HG03066 (cell line): ENCODE results near the gene TBK1.
"Not testable (repeated sequence)": the region's sequence is repeated elsewhere in the genome, so short reads cannot be mapped to it uniquely, and the experiment has no call there.

Experiments
- ATAC-seq: cut with Tn5 transposase; IDR thresholded peaks from one replicate; pipeline ENCODE4 v1.9.1; 2021; ENCODE audit warnings: low read depth; ENCODE audit not compliant: unreplicated experiment

Gene TBK1

DNA sequence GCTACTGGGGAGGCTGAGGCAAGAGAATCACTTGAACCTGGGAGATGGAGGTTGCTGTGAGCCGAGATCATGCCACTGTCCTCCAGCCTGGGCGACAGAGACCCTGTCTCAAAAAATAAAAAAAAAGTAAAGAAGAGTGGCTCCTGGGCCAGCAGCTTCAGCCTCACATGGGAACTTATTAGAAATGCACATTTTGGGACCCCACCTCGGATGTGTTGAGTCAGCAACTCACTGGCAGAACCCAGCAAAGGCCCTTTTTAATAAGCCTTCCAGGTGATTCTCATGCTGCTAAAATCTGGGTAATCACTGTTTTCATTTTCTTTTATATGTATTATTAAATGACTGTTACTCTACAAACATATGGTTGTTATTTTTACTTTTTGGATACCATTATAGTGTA, 41.6 kb downstream of the TBK1 start:
- no peak for ATAC-seq

DNA sequence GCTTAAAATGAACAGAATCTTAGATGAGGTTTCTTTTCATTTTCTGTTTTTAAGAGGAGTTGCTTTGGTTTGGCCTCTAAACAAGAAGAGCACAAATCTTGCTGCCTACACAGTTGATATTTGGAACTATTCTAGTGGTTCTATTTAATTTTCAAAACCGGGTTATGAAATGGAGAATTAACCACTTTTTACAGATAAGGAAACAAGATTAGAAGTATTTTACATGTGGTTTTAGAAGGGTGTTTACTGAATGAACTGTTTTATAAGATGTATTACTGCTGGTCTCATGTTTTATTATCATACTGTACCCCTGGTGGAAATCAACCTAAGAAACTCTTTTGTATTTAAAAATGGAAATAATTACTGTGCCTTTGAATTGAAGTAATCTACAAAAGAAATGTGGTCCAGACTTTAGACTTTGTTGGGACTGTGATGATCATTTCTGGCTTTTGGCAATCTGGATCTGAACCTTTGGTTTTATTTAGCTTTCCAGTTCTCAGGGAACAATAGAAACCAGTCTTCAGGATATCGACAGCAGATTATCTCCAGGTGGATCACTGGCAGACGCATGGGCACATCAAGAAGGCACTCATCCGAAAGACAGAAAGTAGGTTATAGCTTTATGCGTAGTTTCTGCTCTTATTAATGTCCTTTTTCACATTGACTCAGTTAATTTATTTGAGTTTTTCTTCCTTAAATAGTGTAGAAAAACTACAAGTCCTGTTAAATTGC, 43.2 kb downstream of the TBK1 start:
- no peak for ATAC-seq

DNA sequence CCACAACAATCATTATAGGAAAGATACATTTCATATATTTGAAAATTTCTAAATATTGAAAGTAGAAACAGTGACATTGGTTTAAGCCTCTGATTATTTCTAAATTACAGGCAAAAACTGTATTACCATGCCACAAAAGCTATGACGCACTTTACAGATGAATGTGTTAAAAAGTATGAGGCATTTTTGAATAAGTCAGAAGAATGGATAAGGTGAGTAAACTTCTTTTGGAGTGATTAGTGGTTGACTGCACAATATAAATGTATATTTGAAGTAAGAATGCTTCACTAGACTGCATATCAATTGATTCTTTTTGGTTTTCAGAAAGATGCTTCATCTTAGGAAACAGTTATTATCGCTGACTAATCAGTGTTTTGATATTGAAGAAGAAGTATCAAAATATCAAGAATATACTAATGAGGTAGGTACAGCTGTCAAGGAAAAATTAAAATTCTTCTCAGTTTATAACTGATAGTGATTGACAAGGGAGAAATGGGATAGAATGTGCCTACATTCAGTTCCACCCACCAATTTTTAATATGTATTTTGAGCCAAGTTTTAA, 45.0 kb downstream of the TBK1 start:
- no peak for ATAC-seq

DNA sequence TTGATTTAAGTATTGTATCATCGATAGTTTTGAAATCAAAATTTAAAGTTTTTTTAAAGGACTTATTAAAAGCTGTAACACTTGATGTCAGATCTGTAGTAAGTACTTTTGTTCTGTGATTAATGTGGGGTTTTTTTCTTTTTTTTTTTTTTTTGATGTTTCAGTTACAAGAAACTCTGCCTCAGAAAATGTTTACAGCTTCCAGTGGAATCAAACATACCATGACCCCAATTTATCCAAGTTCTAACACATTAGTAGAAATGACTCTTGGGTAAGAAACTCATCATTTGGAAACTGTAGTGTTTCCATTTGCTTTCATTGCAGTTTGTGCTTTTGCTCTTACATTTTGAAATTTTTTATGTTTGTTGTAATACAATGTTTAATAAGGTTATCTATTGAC, 45.6 kb downstream of the TBK1 start:
- ATAC-seq, result no peak

DNA sequence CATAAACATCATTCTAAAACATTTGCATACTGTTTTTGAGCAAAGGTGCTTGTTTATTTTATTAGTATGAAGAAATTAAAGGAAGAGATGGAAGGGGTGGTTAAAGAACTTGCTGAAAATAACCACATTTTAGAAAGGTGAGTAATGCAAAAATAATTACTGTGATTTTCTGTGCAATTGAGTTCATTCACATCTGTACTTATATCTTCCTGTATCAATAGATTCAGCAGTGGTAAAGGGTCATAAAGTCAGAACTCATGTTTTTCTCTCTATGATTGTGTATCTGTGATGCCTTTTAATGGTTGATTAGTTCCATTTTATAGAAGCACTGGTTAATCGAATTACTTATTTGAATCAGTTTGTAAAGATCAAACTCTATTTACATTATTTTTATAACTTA, 46.0 kb downstream of the TBK1 start:
- ATAC-seq, result no peak

DNA sequence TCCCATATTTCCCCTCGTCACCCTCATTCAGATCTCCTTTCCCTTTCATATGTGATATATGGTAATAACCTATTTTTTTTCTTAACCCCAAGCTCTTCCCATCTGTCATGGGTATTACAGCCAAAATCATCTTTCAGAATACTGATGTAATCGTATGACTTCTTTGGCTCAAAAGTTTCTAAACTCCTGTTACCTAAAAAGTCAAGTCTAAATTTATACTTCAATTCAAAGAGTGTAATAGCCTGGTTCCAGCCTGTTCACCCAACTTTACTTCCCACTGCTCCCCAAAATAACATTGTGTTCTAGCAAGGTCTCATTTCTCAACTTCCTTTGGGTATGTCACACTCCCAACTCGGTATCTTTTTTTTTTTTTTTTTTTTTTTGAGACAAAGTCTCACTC, 48.5 kb downstream of the TBK1 start:
- no peak for ATAC-seq

DNA sequence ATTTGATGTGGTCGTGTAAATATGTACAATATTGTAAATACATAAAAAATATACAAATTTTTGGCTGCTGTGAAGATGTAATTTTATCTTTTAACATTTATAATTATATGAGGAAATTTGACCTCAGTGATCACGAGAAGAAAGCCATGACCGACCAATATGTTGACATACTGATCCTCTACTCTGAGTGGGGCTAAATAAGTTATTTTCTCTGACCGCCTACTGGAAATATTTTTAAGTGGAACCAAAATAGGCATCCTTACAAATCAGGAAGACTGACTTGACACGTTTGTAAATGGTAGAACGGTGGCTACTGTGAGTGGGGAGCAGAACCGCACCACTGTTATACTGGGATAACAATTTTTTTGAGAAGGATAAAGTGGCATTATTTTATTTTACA, 49.6 kb downstream of the TBK1 start:
- no peak for ATAC-seq

DNA sequence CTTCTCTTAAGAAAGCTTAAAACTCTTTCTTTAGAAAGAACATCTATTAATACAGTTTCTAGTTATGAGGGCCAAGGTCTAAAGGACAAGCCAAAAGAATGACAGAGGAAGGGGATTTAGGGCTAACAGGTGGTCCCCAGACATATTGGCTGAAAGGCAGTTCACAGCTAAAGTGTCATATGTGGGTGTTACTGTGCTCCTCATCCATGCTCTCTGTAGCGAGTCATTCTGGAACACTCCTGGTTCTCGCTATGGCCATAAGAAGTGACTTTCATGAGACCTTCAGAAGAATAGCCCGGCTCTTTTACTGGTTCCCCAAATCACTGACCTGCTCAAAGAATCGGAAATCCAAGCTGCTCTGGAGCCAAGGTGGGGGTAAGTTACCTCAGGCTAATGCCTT, 55.0 kb downstream of the TBK1 start:
- no peak for ATAC-seq

DNA sequence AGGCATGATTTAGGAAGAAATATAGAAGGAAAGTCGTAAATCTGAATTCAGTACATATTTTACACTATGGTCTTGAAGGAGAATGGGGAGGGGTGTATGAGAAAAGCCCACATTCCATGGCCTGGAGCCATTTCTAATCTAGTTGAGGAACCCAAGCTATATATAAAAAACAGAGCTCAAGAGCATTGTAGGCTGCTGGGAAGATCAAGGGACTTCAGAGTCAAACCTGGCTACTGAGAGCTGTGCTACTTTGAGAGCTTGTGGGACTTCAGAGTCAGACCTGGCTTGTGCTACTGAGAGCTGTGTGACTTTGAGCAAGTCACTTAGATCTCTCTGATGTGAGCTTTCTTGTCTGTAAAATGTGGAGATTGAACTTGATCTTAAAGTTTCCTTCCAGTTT, 58.7 kb downstream of the TBK1 start:
- ATAC-seq, result no peak

DNA sequence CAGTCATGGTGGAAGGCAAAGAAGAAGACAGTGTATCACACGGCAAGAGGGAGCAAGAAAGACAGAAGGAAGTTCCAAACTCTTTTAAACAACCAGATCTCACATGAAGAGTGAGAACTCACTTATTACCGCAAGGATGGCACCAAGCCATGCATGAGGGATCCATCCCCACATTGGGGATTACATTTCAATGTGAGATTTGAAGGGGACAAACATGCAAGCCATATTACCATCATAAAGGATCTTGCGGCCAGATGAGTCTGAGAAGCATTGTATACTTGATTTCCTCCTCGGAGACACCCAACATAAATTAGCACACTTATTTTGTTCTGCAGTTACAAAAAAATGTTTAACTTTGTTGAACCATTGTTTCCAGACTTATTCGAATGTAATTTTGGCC, 66.5 kb downstream of the TBK1 start:
- ATAC-seq, result no peak

DNA sequence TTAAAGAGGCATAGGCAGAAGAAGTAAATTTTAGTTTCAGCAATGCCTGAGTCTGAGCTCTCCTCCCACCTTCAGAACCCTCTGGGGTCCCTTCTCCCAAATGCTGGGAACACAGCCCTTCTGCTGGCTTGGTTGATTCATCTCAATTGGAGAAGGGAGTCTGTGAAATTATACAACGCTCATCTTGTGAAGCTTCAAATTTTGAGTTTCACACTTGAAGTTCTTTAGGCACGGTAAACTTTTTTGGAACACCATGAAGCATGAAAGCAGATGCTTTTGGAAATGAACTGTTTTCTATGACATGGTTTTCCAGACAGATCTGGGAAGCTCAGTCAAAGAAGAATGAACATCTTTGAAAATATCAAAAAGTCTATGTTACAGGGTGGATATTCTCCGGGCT, 69.9 kb downstream of the TBK1 start:
- ATAC-seq, result no peak

DNA sequence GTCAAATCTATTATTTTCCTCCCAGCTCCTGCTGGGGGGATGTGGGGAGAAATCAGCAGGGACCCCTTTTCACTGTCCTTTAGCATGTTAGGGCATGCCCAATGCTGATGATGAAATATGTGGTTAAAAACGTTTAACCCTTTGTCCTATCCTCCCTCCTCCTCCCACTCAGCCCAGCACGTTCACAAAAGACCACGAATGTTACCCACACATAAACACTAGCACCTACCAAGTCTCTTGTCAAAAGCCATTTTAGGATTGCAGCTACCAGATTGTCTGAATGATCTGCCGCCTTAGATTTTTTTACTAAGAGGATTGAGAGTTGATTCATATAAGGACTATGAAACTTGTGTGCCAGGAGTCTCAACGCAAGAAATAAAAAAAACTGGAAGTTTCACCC, 70.4 kb downstream of the TBK1 start:
- ATAC-seq, result no peak

DNA sequence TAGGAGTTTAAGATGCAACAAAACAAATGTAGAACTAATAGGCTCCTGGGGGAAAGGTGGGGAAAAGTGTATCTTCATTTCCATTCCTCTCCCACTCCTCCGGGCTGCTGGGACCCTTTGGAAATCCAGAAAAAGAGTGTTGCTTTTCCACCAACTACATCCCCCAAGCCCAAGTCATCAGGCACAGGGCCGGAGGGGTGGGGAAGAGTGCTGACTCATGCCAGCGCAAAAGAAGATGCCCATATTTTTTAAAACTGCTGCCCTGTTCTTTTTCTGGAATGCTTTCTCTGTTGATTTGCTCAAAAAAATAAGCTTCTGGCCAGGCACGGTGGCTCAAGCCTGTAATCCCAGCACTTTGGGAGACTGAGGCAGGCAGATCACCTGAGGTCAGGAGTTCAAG, 70.9 kb downstream of the TBK1 start:
- ATAC-seq, result no peak

DNA sequence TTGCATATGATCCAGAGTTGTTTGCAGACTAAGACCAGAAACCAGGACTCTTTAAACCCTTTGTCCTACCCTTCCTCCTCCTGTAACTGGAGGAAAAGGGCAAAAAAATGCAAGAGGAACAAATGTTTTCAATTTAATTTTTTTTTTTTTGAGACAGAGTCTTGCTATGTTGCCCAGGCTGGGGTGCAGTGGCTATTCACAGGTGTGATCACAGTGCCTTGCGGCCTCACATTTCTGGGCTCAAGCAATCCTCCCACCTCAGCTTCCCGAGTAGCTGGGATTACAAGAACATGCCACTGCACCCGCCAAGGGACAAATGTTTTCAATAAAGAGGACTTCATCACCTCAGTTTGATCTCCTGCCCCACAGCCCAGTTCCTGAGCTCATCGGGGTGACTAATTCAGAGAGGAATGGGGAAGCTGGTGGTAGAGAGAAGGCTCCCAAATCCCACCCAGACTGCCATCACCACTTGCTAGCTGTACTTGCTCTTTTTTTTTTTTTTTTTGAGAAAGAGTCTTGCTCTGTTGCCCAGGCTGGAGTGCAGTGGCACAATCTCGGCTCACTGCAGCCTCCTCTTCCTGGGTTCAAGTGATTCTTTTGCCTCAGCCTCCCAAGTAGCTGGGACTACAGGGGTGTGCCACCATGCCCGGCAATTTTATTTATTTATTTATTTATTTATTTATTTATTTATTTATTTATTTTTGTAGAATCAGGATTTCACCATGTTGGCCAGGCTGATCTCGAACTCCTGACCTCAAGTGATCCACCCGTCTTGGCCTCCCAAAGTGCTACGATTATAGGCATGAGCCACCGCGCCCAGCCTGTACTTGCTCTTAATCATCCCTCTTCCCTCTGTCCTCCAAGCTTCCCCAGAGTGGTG, 71.9 kb downstream of the TBK1 start:
- not testable (repeated sequence) for ATAC-seq

DNA sequence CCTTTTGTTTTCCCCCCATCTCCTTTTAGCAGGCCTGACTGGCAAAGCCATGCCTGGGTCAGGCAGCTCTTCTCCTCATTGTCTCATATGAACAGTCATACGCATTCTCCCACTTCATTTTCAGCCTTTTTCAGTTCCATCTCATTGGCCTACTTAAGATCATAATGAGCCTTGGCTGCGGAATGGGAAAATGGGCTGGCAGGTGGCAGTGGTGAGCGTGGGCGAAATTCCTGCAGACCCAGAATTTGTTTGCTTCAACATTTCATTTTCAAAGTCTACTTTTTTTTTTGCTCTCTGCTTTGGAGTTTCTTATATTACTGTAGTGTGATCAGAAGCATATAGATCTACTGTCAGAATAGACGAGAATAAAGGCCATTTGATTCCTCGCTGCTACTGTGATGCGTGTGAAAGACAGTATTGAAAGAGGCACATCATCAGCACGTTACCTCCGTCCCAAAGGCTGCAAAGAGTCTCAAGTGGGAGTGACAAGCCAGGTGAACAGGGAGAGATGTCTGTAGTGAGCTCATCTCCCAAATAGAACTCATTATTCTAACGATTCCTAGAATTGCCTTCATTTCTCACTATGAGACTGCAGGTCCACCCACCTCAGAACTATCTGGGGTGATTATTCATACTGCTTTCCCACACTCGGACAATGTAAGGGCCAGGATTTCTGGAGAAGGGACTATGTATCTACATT, 73.7 kb downstream of the TBK1 start:
- ATAC-seq, result no peak

DNA sequence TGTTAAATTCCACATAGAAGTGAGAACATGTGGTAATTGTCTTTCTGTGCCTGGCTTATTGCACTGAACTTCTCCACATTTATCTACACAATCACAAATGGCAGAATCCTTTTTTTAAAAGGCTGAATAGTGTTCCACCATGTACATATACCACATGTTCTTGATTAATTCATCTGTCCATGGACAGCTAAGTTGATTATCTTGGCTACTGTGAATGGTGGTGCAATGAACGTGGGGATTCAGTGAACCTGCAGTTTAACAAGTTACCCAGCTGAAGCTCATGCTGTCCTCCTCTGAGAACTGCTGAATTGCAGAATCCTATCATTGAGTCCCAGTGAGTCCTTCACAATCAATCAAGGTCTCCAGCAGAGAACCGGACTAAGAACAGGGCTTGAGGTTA, 74.9 kb downstream of the TBK1 start:
- no peak for ATAC-seq

DNA sequence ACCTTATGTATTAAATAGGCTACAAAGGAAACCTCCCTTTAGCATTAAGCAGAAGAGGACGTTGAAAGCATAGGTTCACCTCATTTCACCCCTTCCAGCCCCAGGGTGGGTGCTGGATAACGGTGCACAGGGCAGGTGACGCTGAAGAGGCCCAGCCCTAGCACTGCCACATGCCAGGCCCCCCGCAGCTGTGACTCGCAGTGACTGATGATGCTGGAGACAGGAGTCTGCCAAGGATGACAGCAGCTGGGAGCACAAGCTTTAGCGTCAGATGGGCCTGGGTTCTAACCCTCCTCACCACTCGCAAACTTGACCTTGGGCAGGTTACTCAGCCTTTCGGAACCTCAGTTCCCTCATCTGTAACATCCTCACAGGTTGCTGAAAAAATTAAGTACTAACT, 76.7 kb downstream of the TBK1 start:
- no peak for ATAC-seq

DNA sequence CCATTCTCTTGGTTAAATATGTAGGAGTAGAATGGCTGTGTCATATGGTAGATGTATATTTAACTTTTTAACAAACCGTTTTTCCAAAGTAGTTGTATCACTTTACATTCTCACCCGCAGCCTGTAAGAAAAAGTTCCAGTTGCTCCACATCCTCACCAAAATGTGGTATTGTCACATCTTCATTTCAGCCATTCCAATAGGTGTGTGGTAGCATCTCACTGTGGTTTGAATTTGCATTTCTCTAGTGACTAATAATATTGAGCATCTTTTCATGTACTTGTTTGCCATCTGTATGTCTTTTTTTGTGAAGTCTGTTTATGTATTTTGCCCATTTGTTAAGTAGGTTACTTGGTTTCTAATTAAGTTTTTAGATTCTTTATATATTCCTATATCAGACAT, 78.6 kb downstream of the TBK1 start:
- no peak for ATAC-seq

DNA sequence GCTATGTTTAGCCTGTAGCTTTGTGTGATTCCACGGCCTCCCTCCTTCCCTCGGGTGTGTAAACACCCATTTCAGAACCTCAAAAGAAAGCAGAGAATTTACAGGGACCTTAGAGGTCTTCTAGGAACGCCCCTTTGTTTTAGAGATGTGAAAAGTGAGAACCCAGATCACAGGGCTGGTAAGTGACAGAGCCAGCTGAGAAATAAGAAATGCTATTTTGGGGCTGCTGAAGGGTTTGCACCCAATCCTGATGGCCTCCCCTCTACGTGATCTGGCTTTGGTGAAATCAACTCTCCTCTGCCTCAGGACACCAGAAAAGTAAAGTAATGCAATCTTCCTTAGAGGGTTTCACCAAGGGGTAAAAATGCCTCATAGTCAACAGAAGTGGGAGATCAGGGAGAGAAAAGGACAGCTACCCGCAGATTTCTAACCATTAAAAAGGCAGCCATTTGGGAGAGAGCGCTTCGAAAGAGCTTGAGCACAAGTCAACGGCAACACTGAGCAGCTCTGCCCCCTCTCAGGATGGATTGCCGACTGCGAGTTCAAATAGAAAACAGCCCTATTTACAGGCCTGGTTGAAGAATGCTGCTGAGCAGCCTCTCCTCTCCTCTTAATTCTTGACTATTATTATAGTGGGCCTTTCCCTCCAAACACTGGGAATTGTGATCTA, 79.9 kb downstream of the TBK1 start:
- no peak for ATAC-seq

DNA sequence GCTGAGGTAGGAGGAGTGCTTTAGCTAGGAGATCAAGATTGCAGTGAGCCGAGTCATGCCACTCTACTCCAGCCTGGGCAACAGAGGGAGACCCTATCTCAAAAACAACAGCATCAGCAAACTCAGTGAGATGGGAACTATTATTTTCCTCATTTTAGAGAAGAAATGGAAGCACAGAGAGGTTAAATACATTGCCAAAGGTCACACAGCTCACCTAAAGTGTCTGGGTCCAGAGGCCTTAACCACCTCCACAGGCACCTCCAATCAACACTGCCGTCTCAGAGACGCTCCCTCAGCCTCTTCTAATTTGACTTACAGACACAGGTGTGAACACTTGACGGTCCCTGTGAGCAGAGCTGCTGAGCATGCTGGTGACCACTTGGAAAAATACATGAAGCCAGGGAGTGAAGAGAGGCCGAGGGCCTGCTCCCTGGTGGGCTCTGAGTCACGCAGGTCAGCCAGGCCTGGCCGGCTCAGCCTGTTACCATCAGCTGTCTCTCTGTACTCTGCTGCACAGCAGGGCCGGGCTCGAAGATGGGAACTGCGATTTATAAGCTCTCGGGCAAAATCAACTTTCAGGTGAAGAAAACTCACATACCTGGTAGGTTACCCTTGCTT, 80.9 kb downstream of the TBK1 start:
- no peak for ATAC-seq
